SK-N-SH (cell line): ENCODE measurements around the gene EPHA6.

Source experiments
- CTCF ChIP-seq: fragments of 200-600 bp; sonication (generic); IDR thresholded peaks from 2 replicates; pipeline ENCODE4 v1.6.1; 2017; ENCODE audit warnings: antibody characterized with exemption, mild to moderate bottlenecking, moderate library complexity
- EP300 ChIP-seq, 2 experiments: IDR thresholded peaks; 2 replicates each; pipeline versions ENCODE4 v1.4.0 to v1.6.1; 2012; ENCODE audit warnings: borderline replicate concordance in 1 of 2, low read depth in 1 of 2, low read length in 1 of 2
- EZH2phosphoT487 ChIP-seq: fragments of 200-600 bp; sonication (generic); IDR thresholded peaks from 2 replicates; pipeline ENCODE4 v1.6.1; 2017; ENCODE audit warnings: low read depth, mixed run types, mild to moderate bottlenecking, antibody characterized with exemption, moderate library complexity, borderline replicate concordance
- POLR2AphosphoS5 ChIP-seq: IDR thresholded peaks from 2 replicates; pipeline ENCODE4 v1.6.1; 2012; ENCODE audit warnings: low read depth, low read length
- RAD21 ChIP-seq: IDR thresholded peaks from 2 replicates; pipeline ENCODE4 v1.6.1; 2012; ENCODE audit warnings: mild to moderate bottlenecking, low read length
- RFX5 ChIP-seq: IDR thresholded peaks from 2 replicates; pipeline ENCODE4 v1.6.1; 2012; ENCODE audit warnings: mild to moderate bottlenecking, improper control_type of control experiment, low read length
- YY1 ChIP-seq: IDR thresholded peaks from 2 replicates; pipeline ENCODE4 v1.4.0; 2012; ENCODE audit warnings: low read depth, mild to moderate bottlenecking
- ZBTB33 ChIP-seq: IDR thresholded peaks from 2 replicates; pipeline ENCODE4 v1.4.0; 2012; ENCODE audit warnings: low read depth, borderline replicate concordance

- TF ChIP-seq RAD21 (no peak), ZBTB33 (no peak), CTCF (no peak), RFX5 (no peak), EP300 (IDR thresholded peaks at IDR 0.05; ENCODE audit: borderline replicate concordance in 1 of 2, low read depth in 1 of 2, low read length in 1 of 2) (no peak), POLR2AphosphoS5 (no peak), EZH2phosphoT487 (no peak), YY1 (no peak)
Observed at GRCh38 chr3:97259263-97259662, 444.9 kb downstream of the EPHA6 start.
